Measurements from ENCODE around the gene PLPPR1.

PLPPR1 gene

DNA sequence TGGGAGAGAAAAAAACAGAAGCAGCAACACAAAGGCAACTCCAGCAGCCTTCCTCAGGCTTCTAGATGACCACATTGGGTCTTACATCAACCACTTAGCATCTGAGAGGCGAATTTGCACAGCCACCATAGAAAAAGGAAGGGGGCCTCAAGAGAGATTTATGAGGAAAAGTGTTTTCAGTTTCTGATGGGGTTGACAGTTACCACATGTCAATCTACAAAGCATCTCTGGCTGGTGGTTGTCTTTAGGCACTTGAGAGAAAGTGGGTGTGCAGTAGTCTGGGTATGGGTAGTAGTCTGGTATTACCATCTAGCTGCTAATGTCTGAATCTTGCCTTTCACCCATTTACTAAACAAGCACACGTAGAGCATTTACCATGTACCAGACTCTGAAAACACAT, 218.8 kb downstream of the PLPPR1 start:
- Histone ChIP-seq H3K4ac (ENCODE audit: low read depth, low read length) (no peak overlapping the region), H3K4me2 (ENCODE audit: low read length) (no peak overlapping the region), H2AK5ac (ENCODE audit: low read length) (no peak overlapping the region), H3K18ac (ENCODE audit: low read length) (no peak overlapping the region), H4K12ac (ENCODE audit: low read depth, low read length) (no peak overlapping the region), H4K91ac (ENCODE audit: low read depth, low read length) (no peak overlapping the region), H3K14ac (ENCODE audit: low read length) (no peak overlapping the region), H4K8ac (ENCODE audit: low read depth, low read length) (no peak overlapping the region), H3K9me3 (ENCODE audit: insufficient read depth, low read depth, low read length) (no peaks in the 10 kb centered on the region), H3K4me3 (ENCODE audit: low read depth, low read length) (no peak overlapping the region), H2BK120ac (ENCODE audit: insufficient read depth, low read length, poor library complexity) (no peak overlapping the region), H3K79me1 (ENCODE audit: low read length) (no peaks in the 10 kb centered on the region), H3K27ac (ENCODE audit: low read depth, low read length) (no peak overlapping the region), H3K23ac (ENCODE audit: low read length) (no peak overlapping the region), H2AFZ (ENCODE audit: insufficient read depth, low read length, poor library complexity) (no peak overlapping the region), H3K36me3 (ENCODE audit: control insufficient read depth in 1 of 2, insufficient read depth in 2 of 2, low read length in 2 of 2) (no peaks in the 10 kb centered on the region), H2BK5ac (ENCODE audit: low read depth, low read length, poor library complexity) (no peak overlapping the region), H3K27me3 (ENCODE audit: insufficient read depth, low read length) (no peaks in the 10 kb centered on the region), H3K9ac (ENCODE audit: low read length) (no peak overlapping the region), H3K4me1 (ENCODE audit: control insufficient read depth in 1 of 2, insufficient read depth in 2 of 2, low read length in 2 of 2) (no peaks in the 10 kb centered on the region), H2BK12ac (ENCODE audit: low read length) (no peak overlapping the region), H3K79me2 (ENCODE audit: control insufficient read depth, insufficient read depth, low read length, poor library complexity) (no peaks in the 10 kb centered on the region)
- DNase-seq: no peak
- WGBS (ENCODE audit: extremely low coverage, insufficient coverage, insufficient read length): no CpG with 5 or more reads among the region's 2 CpGs

DNA sequence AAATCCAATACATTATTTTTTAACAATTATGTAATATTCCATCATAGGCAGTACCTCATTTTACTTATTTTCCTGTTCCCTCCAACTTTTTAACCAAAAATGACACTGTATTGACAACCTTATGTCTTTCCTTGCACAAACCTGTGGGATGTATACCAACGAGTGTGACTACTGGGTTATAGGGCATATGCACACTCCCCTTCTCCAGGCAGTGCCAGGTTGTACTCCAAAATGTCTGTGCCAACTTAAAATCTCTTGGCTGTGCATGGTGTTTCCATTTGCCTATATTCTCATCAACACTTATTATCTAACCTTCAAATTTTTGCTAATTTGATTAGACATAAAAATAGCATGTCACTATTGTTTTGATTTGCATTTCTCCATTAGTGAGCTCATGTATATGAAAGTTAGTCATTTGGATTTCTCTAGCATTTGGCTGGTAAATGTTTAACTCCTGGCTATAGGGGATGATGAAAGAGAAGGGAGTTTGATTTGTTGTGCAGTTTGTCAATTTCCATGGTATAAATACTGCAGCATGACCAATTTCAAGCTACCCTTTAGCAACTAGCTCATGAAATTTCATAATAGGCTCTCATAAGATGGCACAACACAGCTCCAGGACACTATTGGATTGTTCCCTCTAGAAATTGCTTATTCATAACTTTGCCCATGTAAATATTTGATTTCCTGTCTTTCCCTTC, 226.4 kb downstream of the PLPPR1 start:
- Histone ChIP-seq H3K4me3 (ENCODE audit: low read depth, low read length) (no peak overlapping the region), H2BK12ac (ENCODE audit: low read length) (no peak overlapping the region), H3K9ac (ENCODE audit: low read length) (no peak overlapping the region), H2AFZ (ENCODE audit: insufficient read depth, low read length, poor library complexity) (no peak overlapping the region), H3K36me3 (ENCODE audit: control insufficient read depth in 1 of 2, insufficient read depth in 2 of 2, low read length in 2 of 2) (no peaks in the 10 kb centered on the region), H3K79me2 (ENCODE audit: control insufficient read depth, insufficient read depth, low read length, poor library complexity) (no peaks in the 10 kb centered on the region), H3K4ac (ENCODE audit: low read depth, low read length) (no peak overlapping the region), H4K12ac (ENCODE audit: low read depth, low read length) (no peak overlapping the region), H4K91ac (ENCODE audit: low read depth, low read length) (no peak overlapping the region), H3K27me3 (ENCODE audit: insufficient read depth, low read length) (no peaks in the 10 kb centered on the region), H3K14ac (ENCODE audit: low read length) (no peak overlapping the region), H3K27ac (ENCODE audit: low read depth, low read length) (no peak overlapping the region), H2BK120ac (ENCODE audit: insufficient read depth, low read length, poor library complexity) (no peak overlapping the region), H3K23ac (ENCODE audit: low read length) (no peak overlapping the region), H4K8ac (ENCODE audit: low read depth, low read length) (no peak overlapping the region), H3K4me1 (ENCODE audit: control insufficient read depth in 1 of 2, insufficient read depth in 2 of 2, low read length in 2 of 2) (no peaks in the 10 kb centered on the region), H2BK5ac (ENCODE audit: low read depth, low read length, poor library complexity) (no peak overlapping the region), H2AK5ac (ENCODE audit: low read length) (no peak overlapping the region), H3K4me2 (ENCODE audit: low read length) (no peak overlapping the region), H3K9me3 (ENCODE audit: insufficient read depth, low read depth, low read length) (no peaks in the 10 kb centered on the region), H3K79me1 (ENCODE audit: low read length) (no peaks in the 10 kb centered on the region), H3K18ac (ENCODE audit: low read length) (no peak overlapping the region)
- no CpG with 5 or more reads among the region's 1 CpG for WGBS (ENCODE audit: extremely low coverage, insufficient coverage, insufficient read length)
- DNase-seq: no peak

GRCh38 chr9:101264727-101265126, 236.2 kb downstream of the PLPPR1 start:
- no peak overlapping the region for H3K4me2 ChIP-seq (ENCODE audit: low read length)
- no peak overlapping the region for H3K9ac ChIP-seq (ENCODE audit: low read length)
- no peak overlapping the region for H3K4ac ChIP-seq (ENCODE audit: low read depth, low read length)
- H3K79me2 ChIP-seq (ENCODE audit: control insufficient read depth, insufficient read depth, low read length, poor library complexity): no peaks in the 10 kb centered on the region
- no peaks in the 10 kb centered on the region for H3K36me3 ChIP-seq (ENCODE audit: control insufficient read depth in 1 of 2, insufficient read depth in 2 of 2, low read length in 2 of 2)
- H3K79me1 ChIP-seq (ENCODE audit: low read length): no peaks in the 10 kb centered on the region
- no peak for DNase-seq
- no peak overlapping the region for H3K23ac ChIP-seq (ENCODE audit: low read length)
- no peak overlapping the region for H4K12ac ChIP-seq (ENCODE audit: low read depth, low read length)
- no peaks in the 10 kb centered on the region for H3K27me3 ChIP-seq (ENCODE audit: insufficient read depth, low read length)
- H2AFZ ChIP-seq (ENCODE audit: insufficient read depth, low read length, poor library complexity): no peak overlapping the region
- H2BK12ac ChIP-seq (ENCODE audit: low read length): no peak overlapping the region
- H3K4me1 ChIP-seq (ENCODE audit: control insufficient read depth in 1 of 2, insufficient read depth in 2 of 2, low read length in 2 of 2): no peaks in the 10 kb centered on the region
- no peak overlapping the region for H3K4me3 ChIP-seq (ENCODE audit: low read depth, low read length)
- no peak overlapping the region for H2BK5ac ChIP-seq (ENCODE audit: low read depth, low read length, poor library complexity)
- H3K27ac ChIP-seq (ENCODE audit: low read depth, low read length): no peak overlapping the region
- H4K91ac ChIP-seq (ENCODE audit: low read depth, low read length): no peak overlapping the region
- no peak overlapping the region for H3K18ac ChIP-seq (ENCODE audit: low read length)
- H2AK5ac ChIP-seq (ENCODE audit: low read length): no peak overlapping the region
- H2BK120ac ChIP-seq (ENCODE audit: insufficient read depth, low read length, poor library complexity): no peak overlapping the region
- H3K14ac ChIP-seq (ENCODE audit: low read length): no peak overlapping the region
- no peak overlapping the region for H4K8ac ChIP-seq (ENCODE audit: low read depth, low read length)
- no peaks in the 10 kb centered on the region for H3K9me3 ChIP-seq (ENCODE audit: insufficient read depth, low read depth, low read length)

GRCh38 chr9:101265261-101265660, 236.7 kb downstream of the PLPPR1 start:
- Histone ChIP-seq H3K18ac (ENCODE audit: low read length) (no peak overlapping the region), H3K27me3 (ENCODE audit: insufficient read depth, low read length) (no peaks in the 10 kb centered on the region), H3K79me2 (ENCODE audit: control insufficient read depth, insufficient read depth, low read length, poor library complexity) (no peaks in the 10 kb centered on the region), H2BK12ac (ENCODE audit: low read length) (no peak overlapping the region), H4K8ac (ENCODE audit: low read depth, low read length) (no peak overlapping the region), H3K9me3 (ENCODE audit: insufficient read depth, low read depth, low read length) (no peaks in the 10 kb centered on the region), H3K4ac (ENCODE audit: low read depth, low read length) (no peak overlapping the region), H3K4me1 (ENCODE audit: control insufficient read depth in 1 of 2, insufficient read depth in 2 of 2, low read length in 2 of 2) (no peaks in the 10 kb centered on the region), H2BK5ac (ENCODE audit: low read depth, low read length, poor library complexity) (no peak overlapping the region), H4K91ac (ENCODE audit: low read depth, low read length) (no peak overlapping the region), H4K12ac (ENCODE audit: low read depth, low read length) (no peak overlapping the region), H3K4me2 (ENCODE audit: low read length) (no peak overlapping the region), H3K4me3 (ENCODE audit: low read depth, low read length) (no peak overlapping the region), H3K23ac (ENCODE audit: low read length) (no peak overlapping the region), H3K36me3 (ENCODE audit: control insufficient read depth in 1 of 2, insufficient read depth in 2 of 2, low read length in 2 of 2) (no peaks in the 10 kb centered on the region), H2AK5ac (ENCODE audit: low read length) (no peak overlapping the region), H3K27ac (ENCODE audit: low read depth, low read length) (no peak overlapping the region), H2BK120ac (ENCODE audit: insufficient read depth, low read length, poor library complexity) (no peak overlapping the region), H3K9ac (ENCODE audit: low read length) (peak overlapping the region; percentile 53), H3K79me1 (ENCODE audit: low read length) (no peaks in the 10 kb centered on the region), H2AFZ (ENCODE audit: insufficient read depth, low read length, poor library complexity) (no peak overlapping the region), H3K14ac (ENCODE audit: low read length) (no peak overlapping the region)
- no peak for DNase-seq
